ENCODE results near the gene ZNF398. TPM values are rescaled to one million over a fixed set of nuclear protein-coding genes. Genes with fewer than 3 reads are reported as not detected.

ZNF398 gene
- total and polyA plus RNA-seq, 9 of the 15 experiments (the other 6 are each of a cell fraction or from before 2014, with no cell fraction given): 4.0 to 18.6 (median 10.4) TPM

DNA sequence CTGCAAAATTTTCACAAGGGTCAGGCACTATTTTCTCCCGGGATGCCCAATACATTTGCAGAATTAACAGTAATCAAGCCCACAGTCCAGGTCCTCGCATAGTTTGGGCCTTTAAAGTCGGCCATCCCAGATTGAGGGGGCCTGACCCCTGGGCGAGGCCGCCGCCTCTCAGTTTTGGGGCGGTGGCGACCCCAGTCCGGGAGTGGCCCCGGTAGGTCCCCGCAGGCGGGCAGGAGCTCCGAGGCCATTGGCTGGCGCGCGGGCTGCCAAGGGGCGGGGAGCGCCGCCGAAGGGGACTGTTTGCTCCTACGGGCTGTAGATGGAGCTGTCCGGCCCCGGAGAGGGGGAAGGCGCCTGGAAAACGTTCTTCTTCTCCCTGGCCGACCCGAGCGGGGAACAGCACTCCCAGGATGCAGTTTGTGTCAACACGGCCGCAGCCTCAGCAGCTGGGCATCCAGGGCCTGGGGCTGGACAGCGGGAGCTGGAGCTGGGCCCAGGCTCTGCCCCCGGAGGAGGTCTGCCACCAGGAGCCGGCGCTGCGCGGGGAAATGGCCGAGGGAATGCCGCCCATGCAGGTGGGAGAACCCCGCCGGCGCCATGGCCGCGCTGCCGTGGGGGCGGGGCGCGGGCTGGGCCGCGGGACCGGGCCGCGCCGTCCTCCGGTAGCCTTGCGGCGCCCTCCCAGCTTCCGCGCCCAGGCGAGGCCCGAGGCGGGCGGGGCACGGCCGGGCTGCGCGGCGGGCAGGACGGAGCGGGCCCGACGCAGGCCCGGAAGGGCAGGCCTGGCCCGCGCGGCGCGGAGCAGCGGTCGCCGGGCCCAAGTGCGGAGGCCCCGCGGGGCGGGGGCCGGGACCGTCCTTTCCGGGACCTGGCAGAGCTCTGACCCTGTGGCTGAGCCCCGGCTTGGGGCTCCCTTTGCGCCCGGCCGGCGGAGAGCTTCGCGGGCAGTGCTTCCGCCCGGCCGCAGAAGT is 48.2 kb downstream of the ZNF398 start, which contains the start of gene ZNF282 (continued):
- TF ChIP-seq, protein P1, sequence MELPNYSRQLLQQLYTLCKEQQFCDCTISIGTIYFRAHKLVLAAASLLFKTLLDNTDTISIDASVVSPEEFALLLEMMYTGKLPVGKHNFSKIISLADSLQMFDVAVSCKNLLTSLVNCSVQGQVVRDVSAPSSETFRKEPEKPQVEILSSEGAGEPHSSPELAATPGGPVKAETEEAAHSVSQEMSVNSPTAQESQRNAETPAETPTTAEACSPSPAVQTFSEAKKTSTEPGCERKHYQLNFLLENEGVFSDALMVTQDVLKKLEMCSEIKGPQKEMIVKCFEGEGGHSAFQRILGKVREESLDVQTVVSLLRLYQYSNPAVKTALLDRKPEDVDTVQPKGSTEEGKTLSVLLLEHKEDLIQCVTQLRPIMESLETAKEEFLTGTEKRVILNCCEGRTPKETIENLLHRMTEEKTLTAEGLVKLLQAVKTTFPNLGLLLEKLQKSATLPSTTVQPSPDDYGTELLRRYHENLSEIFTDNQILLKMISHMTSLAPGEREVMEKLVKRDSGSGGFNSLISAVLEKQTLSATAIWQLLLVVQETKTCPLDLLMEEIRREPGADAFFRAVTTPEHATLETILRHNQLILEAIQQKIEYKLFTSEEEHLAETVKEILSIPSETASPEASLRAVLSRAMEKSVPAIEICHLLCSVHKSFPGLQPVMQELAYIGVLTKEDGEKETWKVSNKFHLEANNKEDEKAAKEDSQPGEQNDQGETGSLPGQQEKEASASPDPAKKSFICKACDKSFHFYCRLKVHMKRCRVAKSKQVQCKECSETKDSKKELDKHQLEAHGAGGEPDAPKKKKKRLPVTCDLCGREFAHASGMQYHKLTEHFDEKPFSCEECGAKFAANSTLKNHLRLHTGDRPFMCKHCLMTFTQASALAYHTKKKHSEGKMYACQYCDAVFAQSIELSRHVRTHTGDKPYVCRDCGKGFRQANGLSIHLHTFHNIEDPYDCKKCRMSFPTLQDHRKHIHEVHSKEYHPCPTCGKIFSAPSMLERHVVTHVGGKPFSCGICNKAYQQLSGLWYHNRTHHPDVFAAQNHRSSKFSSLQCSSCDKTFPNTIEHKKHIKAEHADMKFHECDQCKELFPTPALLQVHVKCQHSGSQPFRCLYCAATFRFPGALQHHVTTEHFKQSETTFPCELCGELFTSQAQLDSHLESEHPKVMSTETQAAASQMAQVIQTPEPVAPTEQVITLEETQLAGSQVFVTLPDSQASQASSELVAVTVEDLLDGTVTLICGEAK (IDR thresholded peaks at IDR 0.05): 0 out of 2 replicates have a peak, but pooled peaks have one; percentile 25
- TF ChIP-seq, protein P1 (CRISPR knock-in tag; IDR thresholded peaks at IDR 0.05): no peak
- peak; percentile 58 for TF ChIP-seq KAT2B (IDR thresholded peaks at IDR 0.05; ENCODE audit: low read depth, low read length)
- TF ChIP-seq CEBPG (CRISPR knock-in tag; IDR thresholded peaks at IDR 0.05): peak; percentile 58
- TF ChIP-seq CEBPG (tag; conservative IDR thresholded peaks at IDR 0.05 in 1 of 2, IDR thresholded peaks at IDR 0.05 in 1 of 2): no peak
- TF ChIP-seq, protein P2, sequence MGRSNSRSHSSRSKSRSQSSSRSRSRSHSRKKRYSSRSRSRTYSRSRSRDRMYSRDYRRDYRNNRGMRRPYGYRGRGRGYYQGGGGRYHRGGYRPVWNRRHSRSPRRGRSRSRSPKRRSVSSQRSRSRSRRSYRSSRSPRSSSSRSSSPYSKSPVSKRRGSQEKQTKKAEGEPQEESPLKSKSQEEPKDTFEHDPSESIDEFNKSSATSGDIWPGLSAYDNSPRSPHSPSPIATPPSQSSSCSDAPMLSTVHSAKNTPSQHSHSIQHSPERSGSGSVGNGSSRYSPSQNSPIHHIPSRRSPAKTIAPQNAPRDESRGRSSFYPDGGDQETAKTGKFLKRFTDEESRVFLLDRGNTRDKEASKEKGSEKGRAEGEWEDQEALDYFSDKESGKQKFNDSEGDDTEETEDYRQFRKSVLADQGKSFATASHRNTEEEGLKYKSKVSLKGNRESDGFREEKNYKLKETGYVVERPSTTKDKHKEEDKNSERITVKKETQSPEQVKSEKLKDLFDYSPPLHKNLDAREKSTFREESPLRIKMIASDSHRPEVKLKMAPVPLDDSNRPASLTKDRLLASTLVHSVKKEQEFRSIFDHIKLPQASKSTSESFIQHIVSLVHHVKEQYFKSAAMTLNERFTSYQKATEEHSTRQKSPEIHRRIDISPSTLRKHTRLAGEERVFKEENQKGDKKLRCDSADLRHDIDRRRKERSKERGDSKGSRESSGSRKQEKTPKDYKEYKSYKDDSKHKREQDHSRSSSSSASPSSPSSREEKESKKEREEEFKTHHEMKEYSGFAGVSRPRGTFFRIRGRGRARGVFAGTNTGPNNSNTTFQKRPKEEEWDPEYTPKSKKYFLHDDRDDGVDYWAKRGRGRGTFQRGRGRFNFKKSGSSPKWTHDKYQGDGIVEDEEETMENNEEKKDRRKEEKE (IDR thresholded peaks at IDR 0.05; ENCODE audit: borderline replicate concordance in 1 of 2, control insufficient read depth in 1 of 2, low read depth in 2 of 2, low read length in 1 of 2): 0 out of 4 replicates have a peak, but pooled peaks of 1 of the 2 experiments have one; percentile 46
- peak; percentile 90 for TF ChIP-seq MTA3 (IDR thresholded peaks at IDR 0.05; ENCODE audit: borderline replicate concordance)
- TF ChIP-seq, protein P3, sequence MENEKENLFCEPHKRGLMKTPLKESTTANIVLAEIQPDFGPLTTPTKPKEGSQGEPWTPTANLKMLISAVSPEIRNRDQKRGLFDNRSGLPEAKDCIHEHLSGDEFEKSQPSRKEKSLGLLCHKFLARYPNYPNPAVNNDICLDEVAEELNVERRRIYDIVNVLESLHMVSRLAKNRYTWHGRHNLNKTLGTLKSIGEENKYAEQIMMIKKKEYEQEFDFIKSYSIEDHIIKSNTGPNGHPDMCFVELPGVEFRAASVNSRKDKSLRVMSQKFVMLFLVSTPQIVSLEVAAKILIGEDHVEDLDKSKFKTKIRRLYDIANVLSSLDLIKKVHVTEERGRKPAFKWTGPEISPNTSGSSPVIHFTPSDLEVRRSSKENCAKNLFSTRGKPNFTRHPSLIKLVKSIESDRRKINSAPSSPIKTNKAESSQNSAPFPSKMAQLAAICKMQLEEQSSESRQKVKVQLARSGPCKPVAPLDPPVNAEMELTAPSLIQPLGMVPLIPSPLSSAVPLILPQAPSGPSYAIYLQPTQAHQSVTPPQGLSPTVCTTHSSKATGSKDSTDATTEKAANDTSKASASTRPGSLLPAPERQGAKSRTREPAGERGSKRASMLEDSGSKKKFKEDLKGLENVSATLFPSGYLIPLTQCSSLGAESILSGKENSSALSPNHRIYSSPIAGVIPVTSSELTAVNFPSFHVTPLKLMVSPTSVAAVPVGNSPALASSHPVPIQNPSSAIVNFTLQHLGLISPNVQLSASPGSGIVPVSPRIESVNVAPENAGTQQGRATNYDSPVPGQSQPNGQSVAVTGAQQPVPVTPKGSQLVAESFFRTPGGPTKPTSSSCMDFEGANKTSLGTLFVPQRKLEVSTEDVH (IDR thresholded peaks at IDR 0.05; ENCODE audit: low read depth, partially characterized antibody): peak; percentile 68
- peak; percentile 80 for TF ChIP-seq CREM (IDR thresholded peaks at IDR 0.05; ENCODE audit: low read depth)
- TF ChIP-seq TGIF2 (CRISPR knock-in tag; IDR thresholded peaks at IDR 0.05): 0 out of 2 replicates have a peak, but pooled peaks have one; percentile 52

All from K562 (cell line).